GM18511 (cell line): ENCODE results near the gene FRRS1.
A peak's percentile ranks its signal among the peaks of the same experiment; 100 is the strongest.
"Not testable (repeated sequence)": the region's sequence is repeated elsewhere in the genome, so short reads cannot be mapped to it uniquely, and the experiment has no call there.

Source experiments
- ATAC-seq: cut with Tn5 transposase; IDR thresholded peaks from one replicate; pipeline ENCODE4 v1.9.1; 2021; ENCODE audit warnings: mild to moderate bottlenecking, moderate library complexity; ENCODE audit not compliant: unreplicated experiment

Gene FRRS1, protein sequence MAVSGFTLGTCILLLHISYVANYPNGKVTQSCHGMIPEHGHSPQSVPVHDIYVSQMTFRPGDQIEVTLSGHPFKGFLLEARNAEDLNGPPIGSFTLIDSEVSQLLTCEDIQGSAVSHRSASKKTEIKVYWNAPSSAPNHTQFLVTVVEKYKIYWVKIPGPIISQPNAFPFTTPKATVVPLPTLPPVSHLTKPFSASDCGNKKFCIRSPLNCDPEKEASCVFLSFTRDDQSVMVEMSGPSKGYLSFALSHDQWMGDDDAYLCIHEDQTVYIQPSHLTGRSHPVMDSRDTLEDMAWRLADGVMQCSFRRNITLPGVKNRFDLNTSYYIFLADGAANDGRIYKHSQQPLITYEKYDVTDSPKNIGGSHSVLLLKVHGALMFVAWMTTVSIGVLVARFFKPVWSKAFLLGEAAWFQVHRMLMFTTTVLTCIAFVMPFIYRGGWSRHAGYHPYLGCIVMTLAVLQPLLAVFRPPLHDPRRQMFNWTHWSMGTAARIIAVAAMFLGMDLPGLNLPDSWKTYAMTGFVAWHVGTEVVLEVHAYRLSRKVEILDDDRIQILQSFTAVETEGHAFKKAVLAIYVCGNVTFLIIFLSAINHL

DNA sequence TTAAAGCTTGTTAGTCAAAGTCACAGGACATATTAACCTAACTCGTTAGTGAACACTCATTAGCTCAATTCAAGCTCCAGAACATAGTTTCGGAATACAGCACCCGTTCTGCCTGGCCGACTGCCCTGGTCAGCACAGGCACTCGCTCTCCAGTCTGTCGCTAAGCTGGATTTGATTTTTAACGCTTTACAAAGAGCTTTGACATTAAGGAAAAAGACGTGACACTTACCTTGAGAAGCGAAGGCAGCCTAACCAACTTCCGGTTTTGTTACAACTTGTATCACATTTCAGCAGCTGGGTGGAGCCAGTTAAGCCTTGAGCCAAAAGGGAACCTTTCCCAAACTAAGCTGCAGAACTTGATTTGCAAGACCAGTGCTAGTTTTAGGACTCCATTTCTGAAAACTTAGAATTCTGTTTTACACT lies at the start of gene FRRS1:
TSS of gene FRRS1 (minus strand) at position 258 of the 423 bp plus-strand sequence. CDS start 17,867 bp downstream, outside the sequence.
- ATAC-seq = peak; percentile 93

DNA sequence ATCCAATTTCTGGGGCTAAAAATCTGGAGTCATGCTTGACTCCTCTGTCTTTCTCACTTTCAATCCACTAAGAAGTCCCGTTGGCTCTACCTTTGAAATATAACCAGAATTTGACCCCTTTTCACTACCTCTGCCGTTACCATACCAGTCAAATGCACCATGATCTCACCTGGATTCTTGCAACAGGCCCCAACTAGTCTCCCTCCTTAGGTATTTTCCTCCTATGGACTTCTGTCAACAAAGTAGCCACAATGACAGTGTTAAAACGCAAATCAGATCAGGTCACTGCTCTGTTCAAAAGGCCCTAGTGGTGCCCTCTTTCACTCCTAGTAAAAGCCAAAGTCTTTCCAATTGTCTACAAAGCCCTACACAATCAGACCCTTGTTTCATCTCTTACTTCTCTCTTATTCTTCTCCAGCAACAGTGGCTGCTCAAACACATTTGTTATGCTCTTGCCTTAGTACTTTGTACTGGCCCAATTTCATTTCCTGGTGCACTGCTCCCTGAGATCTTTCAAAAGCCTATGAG lies 48.0 kb upstream of the FRRS1 start:
- no peak for ATAC-seq

DNA sequence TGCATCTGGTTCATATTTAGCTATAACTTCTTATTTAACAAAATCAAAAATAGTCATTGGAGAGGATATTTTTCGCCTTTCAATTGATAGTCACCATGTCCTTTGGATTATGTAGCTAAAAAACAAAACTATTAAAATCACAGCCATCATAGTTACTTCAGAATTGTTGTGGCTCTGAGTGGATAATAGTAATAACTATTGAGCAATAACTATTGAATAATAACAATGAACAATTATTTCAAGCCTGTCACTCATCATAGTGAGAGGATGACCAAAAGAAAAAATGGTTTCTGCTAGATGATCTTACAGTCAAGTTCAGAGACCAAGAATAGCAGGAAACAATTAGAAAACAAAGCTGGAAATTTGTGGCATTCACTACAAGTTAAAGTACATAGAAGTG lies 45.3 kb upstream of the FRRS1 start:
- no peak for ATAC-seq

DNA sequence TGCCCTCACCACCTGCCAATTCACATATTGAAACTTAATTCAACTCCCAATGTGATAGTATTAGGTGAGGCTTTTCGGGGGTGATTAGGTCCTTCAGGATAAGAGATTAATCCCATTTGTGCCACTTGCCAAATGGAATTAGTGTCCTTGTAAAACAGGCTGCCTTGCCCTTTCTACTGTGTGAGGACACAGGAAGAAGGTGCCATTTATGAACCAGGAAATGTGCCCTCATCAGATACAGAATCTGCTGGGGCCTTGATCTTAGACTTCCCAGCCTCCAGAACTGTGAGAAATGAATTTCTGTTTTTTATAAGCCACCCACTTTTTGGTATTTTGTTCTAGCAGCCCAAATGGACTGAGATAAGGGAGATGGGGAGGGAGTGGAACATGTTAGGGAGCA lies 44.6 kb upstream of the FRRS1 start:
- ATAC-seq = no peak

DNA sequence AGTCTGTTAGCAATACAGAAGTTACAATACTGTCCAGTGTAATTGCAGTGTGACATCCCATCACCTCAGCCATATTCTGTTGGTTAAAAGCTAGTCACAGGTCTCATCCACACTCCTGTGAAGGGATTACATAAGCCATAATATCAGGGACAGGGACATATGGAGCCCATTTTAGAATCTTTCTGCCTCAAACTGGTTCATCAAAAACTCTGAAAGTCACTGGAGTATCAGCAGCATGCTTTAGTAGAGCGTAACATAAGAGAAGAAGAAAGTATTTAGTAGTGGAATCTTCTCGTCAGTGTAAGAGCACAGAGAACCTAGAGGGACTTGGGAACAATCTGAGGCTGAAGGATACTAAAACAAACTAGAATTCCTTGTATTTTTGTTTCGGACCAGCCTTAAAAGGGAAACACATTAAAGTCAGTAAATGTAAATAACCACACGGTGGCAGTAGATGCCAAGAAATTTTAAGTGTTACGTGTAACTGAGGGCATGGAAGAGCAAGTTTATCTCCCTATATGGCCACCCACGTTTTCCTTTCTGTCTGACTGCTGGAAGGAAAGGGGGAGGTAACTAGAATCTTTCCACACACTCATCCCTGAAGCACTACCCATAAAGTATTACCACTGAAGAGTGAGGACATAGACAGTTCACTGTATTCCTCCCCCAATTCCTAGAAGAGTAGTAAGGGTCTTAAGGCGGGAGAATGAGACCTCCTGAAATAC lies 42.1 kb upstream of the FRRS1 start:
- ATAC-seq = peak; percentile 96

DNA sequence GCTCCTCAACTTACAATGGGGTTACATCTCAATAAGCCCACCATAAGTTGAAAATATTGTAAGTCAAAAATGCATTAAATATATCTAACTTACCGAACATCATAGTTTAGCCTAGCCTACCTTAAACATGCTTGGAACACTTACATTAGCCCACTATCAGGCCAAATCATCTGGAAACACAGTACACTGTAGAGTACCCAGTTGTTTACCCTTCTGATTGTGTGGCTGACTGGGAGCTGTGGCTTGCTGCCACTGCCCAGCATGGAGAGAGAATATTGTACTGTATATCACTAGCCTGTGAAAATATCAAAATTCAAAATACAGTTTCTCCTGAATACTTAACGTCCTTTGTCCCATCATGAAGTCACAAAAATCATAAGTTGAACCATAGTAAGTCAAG lies 40.4 kb upstream of the FRRS1 start:
- ATAC-seq = no peak

DNA sequence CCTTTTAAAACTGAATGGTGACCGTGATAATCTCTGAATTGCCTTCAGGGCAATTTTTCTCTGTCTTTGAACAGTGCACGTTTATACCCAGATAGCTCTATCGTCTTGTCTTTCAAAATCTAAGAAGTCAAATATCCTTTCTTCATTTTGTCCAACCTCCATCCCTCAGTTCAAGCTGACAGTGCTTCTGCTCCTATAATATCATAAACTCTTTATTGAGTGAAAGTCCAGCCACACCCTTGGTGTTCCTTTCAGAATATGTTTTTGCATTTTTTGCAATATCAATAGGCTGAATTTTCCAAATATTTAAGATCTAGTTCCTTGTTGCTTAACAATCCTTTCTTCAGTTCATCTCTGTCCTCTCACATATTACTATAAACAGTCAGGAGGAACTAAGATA lies 35.1 kb upstream of the FRRS1 start:
- ATAC-seq = no peak

DNA sequence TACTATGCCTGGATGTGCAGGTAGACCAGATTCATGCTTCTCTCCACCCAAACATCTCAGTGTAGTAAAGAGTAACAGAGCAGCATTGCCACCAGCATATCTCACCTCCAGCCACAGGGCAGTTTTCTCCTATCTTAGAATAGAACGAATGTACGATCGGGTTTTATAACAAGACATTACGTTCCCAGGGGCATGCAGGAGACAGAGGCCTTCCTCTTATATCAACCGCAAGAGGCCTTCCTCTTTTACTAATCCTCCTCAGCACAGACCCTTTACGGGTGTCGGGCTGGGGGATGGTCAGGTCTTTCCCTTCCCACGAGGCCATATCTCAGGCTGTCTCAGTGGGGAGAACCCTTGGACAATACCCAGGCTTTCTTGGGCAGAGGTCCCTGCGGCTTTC lies 27.4 kb upstream of the FRRS1 start:
- not testable (repeated sequence) for ATAC-seq

DNA sequence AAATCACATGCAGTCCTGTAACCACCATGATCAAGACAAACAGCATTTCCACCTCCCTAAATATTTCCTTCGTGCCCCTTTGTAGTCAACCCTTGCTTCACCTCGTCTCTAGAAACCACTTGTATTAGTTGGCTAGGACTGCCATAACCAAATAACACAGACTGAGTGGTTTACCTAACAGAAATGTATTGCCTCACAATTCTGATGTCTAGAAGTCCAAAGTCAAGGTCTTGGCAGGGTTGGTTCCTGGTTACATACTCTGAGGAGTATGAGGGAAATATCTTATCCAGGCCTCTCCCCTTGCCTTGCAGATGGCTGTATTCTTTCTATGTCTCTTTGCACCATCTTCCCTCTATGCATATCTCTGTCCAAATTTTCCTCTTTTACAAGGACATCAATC lies 23.3 kb upstream of the FRRS1 start:
- ATAC-seq = no peak

DNA sequence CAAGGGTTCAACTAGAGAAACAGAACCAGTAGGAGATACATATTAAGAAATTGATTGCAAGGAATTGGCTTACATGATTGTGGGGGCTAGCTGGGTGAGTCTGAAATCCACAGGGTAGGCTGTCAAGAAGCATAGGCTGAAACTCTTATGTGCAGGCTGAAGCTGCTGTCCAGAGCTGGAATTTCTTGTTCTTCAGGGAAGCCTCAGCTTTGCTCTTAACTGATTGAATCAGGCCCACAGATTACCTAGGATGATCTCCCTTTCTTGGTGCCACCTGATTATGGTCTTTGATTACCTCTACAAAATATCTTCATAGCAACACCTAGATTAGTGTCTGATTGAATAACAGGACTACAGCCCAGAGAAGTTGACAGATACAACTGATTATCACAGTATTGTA lies 22.5 kb upstream of the FRRS1 start:
- ATAC-seq = no peak

DNA sequence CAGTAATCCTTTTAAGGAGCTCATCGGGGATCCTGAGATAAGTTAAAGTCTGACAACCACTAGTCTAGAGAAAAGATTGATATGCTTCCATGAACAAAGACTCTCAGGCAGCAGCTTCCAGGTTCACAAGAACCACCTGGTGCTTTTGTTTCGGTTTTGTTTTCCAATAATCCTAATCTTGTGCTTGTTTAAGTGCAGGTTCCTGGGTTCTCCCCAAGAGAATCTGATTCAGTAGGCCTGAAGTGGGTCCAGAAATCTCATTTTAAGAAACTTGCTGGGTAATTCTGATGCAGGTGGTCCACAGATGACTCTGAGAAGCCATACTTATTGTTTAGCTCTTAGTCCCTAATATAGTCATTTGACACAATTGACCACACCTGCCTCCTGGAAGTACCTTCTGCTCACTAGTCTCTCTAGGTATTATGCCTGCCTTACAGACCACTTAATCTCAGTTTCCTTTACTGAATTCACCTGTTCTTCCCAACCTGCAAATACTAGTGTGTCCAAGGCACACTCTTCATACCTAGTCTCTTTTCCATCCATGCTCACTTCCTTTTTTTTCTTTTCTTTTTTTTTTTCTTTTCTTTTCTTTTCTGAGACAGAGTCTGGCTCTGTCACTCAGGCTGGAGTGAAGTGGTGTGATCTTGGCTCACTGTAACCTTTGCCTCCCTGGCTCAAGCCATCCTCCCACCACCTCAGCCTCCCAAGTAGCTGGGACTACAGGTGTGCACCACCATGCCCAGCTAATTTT lies 20.5 kb upstream of the FRRS1 start:
- ATAC-seq = peak; percentile 70

DNA sequence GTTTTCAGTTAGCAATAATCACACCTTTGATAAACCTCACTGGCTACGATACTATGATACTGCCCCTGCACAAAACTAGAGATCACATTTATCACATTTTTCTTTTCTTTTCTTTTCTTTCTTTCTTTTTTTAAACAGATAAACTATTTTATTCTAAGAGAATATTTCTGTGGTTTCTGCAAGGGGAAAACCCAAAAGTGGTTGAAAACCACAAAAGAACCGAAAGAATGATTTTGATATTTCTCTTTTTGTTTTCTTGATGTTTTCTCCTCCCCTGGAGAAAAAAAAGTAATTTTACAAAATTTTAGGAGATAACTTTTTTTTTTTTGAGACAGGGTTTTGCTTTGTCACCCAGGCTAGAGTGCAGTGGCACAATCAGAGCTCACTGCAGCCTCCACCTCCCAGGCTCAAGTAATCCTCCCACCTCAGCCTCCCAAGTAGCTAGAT lies 18.4 kb upstream of the FRRS1 start:
- ATAC-seq = peak; percentile 33

DNA sequence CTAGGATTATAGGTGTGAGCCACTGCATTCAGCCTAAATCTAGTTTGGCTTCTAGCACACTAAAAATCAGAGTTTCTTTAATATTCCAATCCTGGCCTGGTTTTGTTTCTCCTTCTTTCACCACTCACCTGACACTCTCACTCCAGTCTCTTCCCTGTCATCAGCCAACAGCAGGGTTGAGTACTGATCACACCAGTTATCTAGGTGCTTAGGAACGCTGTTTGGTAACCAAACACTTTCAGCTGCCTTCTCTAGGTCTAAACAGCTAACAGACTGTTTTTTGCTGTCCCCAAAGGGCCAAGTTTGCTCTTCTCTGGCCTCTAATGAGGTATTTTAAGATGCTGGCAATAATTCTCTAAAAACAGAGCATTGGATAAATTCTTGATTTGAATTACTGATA lies 17.7 kb upstream of the FRRS1 start:
- peak; percentile 49 for ATAC-seq

DNA sequence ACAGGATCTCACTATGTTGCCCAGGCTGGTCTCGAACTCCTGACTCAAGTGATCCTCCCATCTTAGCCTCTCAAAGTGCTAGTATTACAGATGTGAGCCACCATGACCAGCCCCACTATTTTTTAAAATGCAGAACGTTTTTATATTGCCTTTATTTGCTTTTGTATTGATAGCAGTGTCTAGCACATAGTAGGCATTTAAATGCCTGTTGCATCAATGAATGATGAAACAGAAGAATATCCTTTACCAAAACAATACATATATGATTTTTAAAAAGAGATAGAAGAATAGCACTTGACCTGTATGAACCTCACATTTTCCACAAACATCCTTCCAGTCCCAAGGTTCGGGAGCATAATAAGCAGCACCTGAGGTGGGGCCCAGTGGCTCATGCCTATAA lies 16.5 kb upstream of the FRRS1 start:
- ATAC-seq = no peak

DNA sequence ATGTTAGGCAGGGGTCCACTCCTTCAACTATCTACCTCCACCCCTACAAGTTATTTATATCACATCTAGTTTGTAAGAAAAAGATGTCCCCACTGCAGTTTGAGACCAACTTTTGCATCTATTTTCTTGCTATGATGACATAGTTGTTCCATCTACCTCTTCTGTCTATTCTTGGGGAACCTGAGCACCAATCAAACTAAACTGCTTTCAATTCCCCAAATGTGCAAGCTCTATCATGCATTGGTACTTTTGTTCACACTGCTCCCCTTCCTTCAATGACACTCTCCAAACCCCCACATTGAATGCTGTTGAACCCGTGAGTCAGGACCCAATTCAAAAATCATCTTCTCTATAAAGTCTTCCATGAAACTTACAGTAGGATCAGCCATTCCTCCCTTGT lies 16.0 kb upstream of the FRRS1 start:
- ATAC-seq = no peak

DNA sequence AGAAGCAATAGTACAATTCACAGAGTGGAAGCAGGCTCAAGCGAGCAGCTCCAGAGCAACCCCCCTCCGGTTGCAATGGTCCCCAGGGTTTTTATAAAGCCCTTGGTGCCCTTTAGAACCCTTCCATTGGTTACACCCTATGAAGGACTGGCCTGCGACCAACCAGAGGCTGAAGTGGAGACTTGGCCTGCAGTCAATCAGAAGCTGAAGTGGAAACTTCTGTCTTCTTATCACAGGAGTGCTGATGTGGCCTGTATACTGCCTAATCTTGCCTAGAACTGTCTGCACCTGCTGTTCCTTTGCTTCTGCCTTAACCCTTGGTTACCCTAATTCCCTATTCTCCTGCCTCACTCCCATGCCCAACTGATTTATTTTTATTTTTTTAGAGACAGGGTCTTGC lies 15.4 kb upstream of the FRRS1 start:
- ATAC-seq = no peak

DNA sequence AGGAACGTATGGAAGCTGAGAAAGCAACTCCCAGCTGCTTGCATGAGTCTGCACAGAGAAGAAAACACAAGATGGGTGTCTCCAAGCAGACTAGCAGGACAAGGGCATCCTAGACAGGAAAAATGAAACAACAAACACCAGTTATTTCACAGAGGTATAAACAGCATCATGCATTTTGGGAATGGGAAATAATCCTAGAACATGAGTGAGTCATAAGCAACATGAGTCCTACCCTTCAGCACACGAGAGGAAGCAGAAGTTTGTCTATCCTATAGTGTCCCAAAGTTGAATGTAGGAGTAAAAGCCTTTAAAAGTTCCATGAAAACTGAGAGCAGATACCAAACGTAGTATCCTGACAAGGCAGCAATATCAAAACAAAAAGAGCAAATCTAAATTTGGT lies 11.3 kb upstream of the FRRS1 start:
- no peak for ATAC-seq

DNA sequence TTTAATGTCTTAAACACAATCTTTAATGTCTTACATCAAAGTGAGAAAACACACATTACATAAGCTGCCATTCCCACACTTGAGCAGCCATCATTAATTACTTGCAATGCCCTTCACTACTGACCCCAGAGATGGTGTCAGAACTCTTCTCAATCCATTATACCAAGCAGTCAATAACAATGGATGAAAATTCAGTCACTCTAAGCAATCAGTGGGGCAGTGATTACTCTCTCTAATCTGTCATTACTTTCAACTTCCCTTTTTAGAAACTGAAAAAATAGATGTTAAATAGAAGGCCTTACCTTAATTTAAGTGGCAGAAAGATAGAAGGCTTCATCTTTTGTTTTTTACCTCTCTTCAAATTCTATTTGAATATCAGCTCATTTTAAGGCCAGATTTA lies 9.7 kb upstream of the FRRS1 start:
- no peak for ATAC-seq

DNA sequence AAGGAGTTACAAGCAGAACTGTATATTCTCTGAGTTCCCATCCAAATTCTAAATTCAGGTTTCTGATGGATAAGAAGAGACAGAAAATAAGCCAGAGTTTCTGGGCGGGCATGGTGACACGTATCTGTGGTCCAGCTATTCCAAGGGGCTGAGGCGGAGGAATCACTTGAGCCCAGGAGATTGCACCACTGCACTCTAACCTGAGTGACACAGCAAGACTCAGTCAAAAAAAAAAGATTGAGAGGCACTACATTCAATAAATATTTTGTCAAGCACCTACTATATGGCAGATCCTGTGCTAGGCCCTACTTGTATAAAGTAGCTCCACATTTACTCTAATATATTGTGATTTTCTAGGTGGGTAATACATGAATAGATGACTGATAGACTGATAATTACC lies 6.4 kb upstream of the FRRS1 start:
- no peak for ATAC-seq

DNA sequence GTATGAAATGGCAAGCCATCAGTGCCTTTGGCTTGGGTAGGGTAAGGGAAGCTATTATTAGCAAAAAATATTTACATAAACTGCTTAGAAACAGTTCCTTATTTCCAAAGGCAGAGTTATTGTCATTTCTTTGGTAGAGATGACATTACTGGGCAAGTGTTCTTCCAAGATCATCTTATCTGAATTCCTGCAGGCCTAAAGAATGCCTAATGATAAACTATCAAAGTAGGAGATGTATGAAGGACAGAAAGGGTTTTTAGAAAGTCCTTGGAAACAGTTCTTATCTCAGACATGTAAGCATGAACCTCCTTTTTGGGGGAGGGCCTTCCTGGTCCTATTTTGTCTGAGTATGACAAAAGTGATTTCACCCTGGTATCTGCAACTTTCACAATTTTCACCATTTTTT lies 5.1 kb upstream of the FRRS1 start:
- no peak for ATAC-seq
